H1 (cell line): ENCODE results near the gene INPP4B. TPM values are rescaled to one million over a fixed set of nuclear protein-coding genes. Genes with fewer than 3 reads are reported as not detected.

Experiments used
- CTCF ChIA-PET: fragments of 300-600 bp; sonication (Branson Sonifier 250); formaldehyde crosslinking; loops from one replicate; lab custom pipeline; 2021; ENCODE audit not compliant: partially characterized antibody; lab: Charles Lee
- POLR2A ChIA-PET: fragments of 300-600 bp; sonication (Branson Sonifier 250); formaldehyde crosslinking; loops from one replicate; lab custom pipeline; 2021; ENCODE audit warnings: inconsistent platforms; ENCODE audit not compliant: partially characterized antibody; lab: Charles Lee
- DNase-seq, 2 experiments: peaks; one replicate each; pipeline versions ENCODE4 v3.0.0 to v3.0.0-alpha.2; 2010 to 2022; ENCODE audit warnings: low spot score in 2 of 2, low read depth in 1 of 2, mixed read lengths in 1 of 2
- FAIRE-seq: peaks from 2 replicates; lab custom pipeline; 2011; peaks lifted over from hg19 to GRCh38; lab: Jason Lieb, UNC
- H2AFZ ChIP-seq: 2 replicates; pipeline ENCODE4 v1.8.1; 2012; ENCODE audit warnings: low read length, inconsistent platforms
- H2AK5ac ChIP-seq: 2 replicates; pipeline ENCODE4 v1.6.1; 2013; ENCODE audit warnings: low read depth, low read length
- H2BK120ac ChIP-seq: replicated peaks from 2 replicates; pipeline ENCODE3; 2013; ENCODE audit warnings: low read depth, low read length, inconsistent platforms
- H2BK12ac ChIP-seq: 2 replicates; pipeline ENCODE4 v1.6.1; 2013; ENCODE audit warnings: low read depth, low read length
- H2BK15ac ChIP-seq: 2 replicates; pipeline ENCODE4 v1.6.1; 2013; ENCODE audit warnings: low read length
- H2BK20ac ChIP-seq: 2 replicates; pipeline ENCODE4 v1.6.1; 2013; ENCODE audit warnings: low read length
- H2BK5ac ChIP-seq: 2 replicates; pipeline ENCODE4 v1.6.1; 2013; ENCODE audit warnings: low read depth, low read length
- H3K14ac ChIP-seq: 2 replicates; pipeline ENCODE4 v1.6.1; 2013; ENCODE audit warnings: inconsistent platforms; ENCODE audit not compliant: insufficient read length
- H3K18ac ChIP-seq: 2 replicates; pipeline ENCODE4 v1.6.1; 2013; ENCODE audit warnings: low read length; ENCODE audit errors: extremely low read depth
- H3K23ac ChIP-seq: 2 replicates; pipeline ENCODE4 v1.6.1; 2013; ENCODE audit warnings: inconsistent platforms; ENCODE audit not compliant: insufficient read length
- H3K23me2 ChIP-seq: 2 replicates; pipeline ENCODE4 v1.6.1; 2013; ENCODE audit warnings: low read depth, low read length
- H3K27ac ChIP-seq: 2 replicates; pipeline ENCODE4 v1.6.1; 2011; ENCODE audit warnings: low read depth, low read length, inconsistent platforms
- H3K27me3 ChIP-seq, 4 experiments: replicated peaks in 1 of 4; 1 replicate in 1 of 4; 2 replicates in 3 of 4; pipeline versions ENCODE4 v1.6.1 to v1.8.1; 2011 to 2013; ENCODE audit warnings: low read length in 3 of 4, mild to moderate bottlenecking in 3 of 4, inconsistent platforms in 2 of 4, mixed read lengths in 2 of 4, moderate library complexity in 1 of 4; ENCODE audit not compliant: control insufficient read depth in 3 of 4, insufficient read depth in 3 of 4; ENCODE audit errors: extremely low read depth in 1 of 4
- H3K36me3 ChIP-seq, 4 experiments: 2 replicates each; pipeline versions ENCODE4 v1.6.1 to v1.8.1; 2011 to 2013; ENCODE audit warnings: mild to moderate bottlenecking in 4 of 4, low read length in 3 of 4, moderate library complexity in 2 of 4, control low read depth in 1 of 4, inconsistent platforms in 1 of 4; ENCODE audit not compliant: insufficient read depth in 4 of 4, control insufficient read depth in 2 of 4
- H3K4ac ChIP-seq: replicated peaks from 2 replicates; pipeline ENCODE3; 2013; ENCODE audit warnings: low read length, low read depth, mixed read lengths, inconsistent platforms; ENCODE audit not compliant: insufficient read length
- H3K4me1 ChIP-seq, 4 experiments: replicated peaks in 1 of 4; 1 replicate in 1 of 4; 2 replicates in 3 of 4; pipeline versions ENCODE4 v1.6.1 to v1.8.1; 2011 to 2013; ENCODE audit warnings: low read length in 3 of 4, inconsistent platforms in 2 of 4, mixed read lengths in 1 of 4; ENCODE audit not compliant: insufficient read depth in 4 of 4, control insufficient read depth in 3 of 4
- H3K4me2 ChIP-seq, 2 experiments: 2 replicates each; pipeline versions ENCODE4 v1.6.1 to v1.8.1; 2011 to 2013; ENCODE audit warnings: low read depth in 2 of 2, low read length in 2 of 2, control low read depth in 1 of 2, inconsistent platforms in 1 of 2, mild to moderate bottlenecking in 1 of 2; ENCODE audit not compliant: insufficient read depth in 1 of 2
- H3K4me3 ChIP-seq, 4 experiments: fragments of 200-600, 300-600 bp in 1 of 4; sonication (generic), shearing (Covaris generic), sonication (Bioruptor Twin) in 1 of 4; 2 replicates each; pipeline versions ENCODE4 v1.5.1 to v1.8.1; 2011 to 2016; ENCODE audit warnings: low read length in 4 of 4, low read depth in 3 of 4, control low read depth in 2 of 4, inconsistent platforms in 2 of 4, mild to moderate bottlenecking in 2 of 4, mixed read lengths in 1 of 4, moderate library complexity in 1 of 4; ENCODE audit not compliant: insufficient read depth in 2 of 4; ENCODE audit errors: extremely low read depth in 1 of 4
- H3K56ac ChIP-seq: replicated peaks from 2 replicates; pipeline ENCODE3; 2013; ENCODE audit warnings: low read depth, mild to moderate bottlenecking, mixed read lengths, low read length, inconsistent platforms; ENCODE audit not compliant: insufficient read length
- H3K79me1 ChIP-seq: 2 replicates; pipeline ENCODE4 v1.6.1; 2013; ENCODE audit warnings: low read depth, low read length, control low read depth
- H3K79me2 ChIP-seq, 2 experiments: 2 replicates each; pipeline versions ENCODE4 v1.6.1 to v1.8.1; 2012 to 2013; ENCODE audit warnings: low read length in 2 of 2, mild to moderate bottlenecking in 2 of 2, inconsistent platforms in 1 of 2; ENCODE audit not compliant: insufficient read depth in 2 of 2, control insufficient read depth in 1 of 2
- H3K9ac ChIP-seq, 4 experiments: replicated peaks in 1 of 4; 1 replicate in 1 of 4; 2 replicates in 3 of 4; pipeline versions ENCODE4 v1.6.1 to v1.8.1; 2011 to 2013; ENCODE audit warnings: low read depth in 3 of 4, low read length in 3 of 4, control low read depth in 2 of 4, mild to moderate bottlenecking in 2 of 4, moderate library complexity in 2 of 4, inconsistent platforms in 1 of 4; ENCODE audit errors: extremely low read depth in 1 of 4
- H3K9me3 ChIP-seq, 2 experiments: 2 replicates each; pipeline versions ENCODE4 v1.6.1 to v1.8.1; 2012 to 2013; ENCODE audit warnings: mild to moderate bottlenecking in 2 of 2, moderate library complexity in 2 of 2, control low read depth in 1 of 2, inconsistent platforms in 1 of 2, low read depth in 1 of 2, low read length in 1 of 2, mixed read lengths in 1 of 2; ENCODE audit not compliant: insufficient read depth in 2 of 2
- H4K20me1 ChIP-seq, 2 experiments: replicated peaks in 1 of 2; 2 replicates each; pipeline versions ENCODE3 to v1.8.1; 2011 to 2013; ENCODE audit warnings: inconsistent platforms in 2 of 2, low read length in 2 of 2, mild to moderate bottlenecking in 1 of 2; ENCODE audit not compliant: insufficient read depth in 2 of 2, control insufficient read depth in 1 of 2
- H4K5ac ChIP-seq: 2 replicates; pipeline ENCODE4 v1.6.1; 2013; ENCODE audit warnings: low read length, low read depth, mixed read lengths, inconsistent platforms; ENCODE audit not compliant: insufficient read length
- H4K8ac ChIP-seq: 2 replicates; pipeline ENCODE4 v1.8.0; 2013; ENCODE audit warnings: mild to moderate bottlenecking, moderate library complexity, low read length, inconsistent platforms; ENCODE audit not compliant: insufficient read depth; ENCODE audit errors: extremely low read depth
- H4K91ac ChIP-seq: replicated peaks from 2 replicates; pipeline ENCODE3; 2013; ENCODE audit warnings: low read length, mixed read lengths, inconsistent platforms; ENCODE audit not compliant: insufficient read length
- RBBP5 ChIP-seq: IDR thresholded peaks from 2 replicates; pipeline ENCODE4 v1.7.1; 2012; ENCODE audit warnings: low read depth, mild to moderate bottlenecking, inconsistent platforms, low read length, moderate library complexity, borderline replicate concordance
- ZNF274 ChIP-seq: IDR thresholded peaks from 2 replicates; pipeline ENCODE4 v1.7.0; 2012; ENCODE audit warnings: low read length, borderline replicate concordance; ENCODE audit errors: extremely low read depth
- polyA plus RNA-seq, 7 experiments: library from polyadenylated mRNA; depleted of rRNA in 3 of 7; stranded (reverse) in 5 of 7; unstranded in 2 of 7; fragments of >200 nt in 5 of 7; fragments of 200-250 nt in 2 of 7; gene quantifications; 1 replicate in 5 of 7; 2 replicates in 1 of 7; 4 replicates in 1 of 7; pipeline versions ENCODE4 v1.2.1 to v1.2.3, GENCODE V29; 2011 to 2013; ENCODE audit warnings: missing spikeins in 2 of 7, mixed read lengths in 2 of 7
- total RNA-seq: library from RNA; stranded (reverse); fragmentation: NEBNext Ultra II Directional; extraction: Animal tissue kit (Norgen Biotek cat#: 25700); gene quantifications from 2 replicates; pipeline ENCODE4 v1.2.1, GENCODE V29; 2021

Gene INPP4B
- total and polyA plus RNA-seq, 2 of the 8 experiments (the other 6 are each of a cell fraction or from before 2014, with no cell fraction given): 0.11 to 0.54 TPM

DNA sequence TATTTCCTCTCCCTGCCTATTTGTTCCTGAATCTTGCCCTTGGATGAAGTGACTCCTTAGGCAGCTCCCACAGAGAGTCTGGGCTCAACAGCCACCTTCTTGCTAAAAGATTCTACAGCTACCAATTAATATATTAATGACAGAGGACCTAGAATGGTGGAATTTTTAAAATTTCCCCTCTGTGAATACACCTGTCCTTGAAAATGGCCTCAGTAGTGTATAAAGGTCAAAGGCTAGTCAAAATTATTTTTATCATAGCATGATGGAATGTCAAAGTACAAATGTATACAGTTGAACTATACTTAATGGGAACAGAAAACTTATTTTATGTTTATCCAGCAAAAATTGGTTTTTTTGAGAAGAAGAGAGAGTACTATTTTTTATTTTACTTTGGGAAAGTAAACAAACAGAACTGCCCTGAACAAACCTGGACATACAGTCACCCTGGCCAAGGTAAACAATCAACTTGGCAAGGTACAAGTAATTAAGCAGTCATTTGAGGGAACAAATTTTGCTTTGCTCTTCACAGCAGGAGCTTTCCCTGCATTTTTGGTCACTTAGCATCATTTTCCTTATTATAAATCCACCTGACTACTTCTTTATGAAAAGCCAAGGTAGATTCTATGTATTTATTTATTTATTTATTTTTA is 250.8 kb downstream of the INPP4B start:
- no peaks in the 10 kb centered on the region for H3K23me2 ChIP-seq
- H2BK120ac ChIP-seq: no peak overlapping the region

More for the DNA sequence above, 250.8 kb downstream of the INPP4B start:
- Histone ChIP-seq H3K9me3 (no peaks in the 10 kb centered on the region), H3K27ac (no peak overlapping the region), H3K14ac (no peak overlapping the region), H2AFZ (no peak overlapping the region), H3K79me2 (no peaks in the 10 kb centered on the region), H4K5ac (no peak overlapping the region), H3K79me1 (no peaks in the 10 kb centered on the region), H3K27me3 (no peaks in the 10 kb centered on the region), H3K56ac (no peak overlapping the region), H2BK20ac (no peak overlapping the region), H3K4me1 (no peaks in the 10 kb centered on the region), H3K4ac (no peak overlapping the region), H2AK5ac (no peak overlapping the region), H3K18ac (no peak overlapping the region), H3K23ac (no peak overlapping the region), H2BK12ac (no peak overlapping the region), H3K9ac (no peak overlapping the region), H3K4me2 (no peak overlapping the region), H3K36me3 (no peaks in the 10 kb centered on the region), H2BK15ac (no peak overlapping the region), H4K91ac (no peak overlapping the region), H2BK5ac (no peak overlapping the region), H4K8ac (no peak overlapping the region), H3K4me3 (no peak overlapping the region), H4K20me1 (no peaks in the 10 kb centered on the region)
- POLR2A ChIA-PET: no interaction called here
- DNase-seq: no peak
- CTCF ChIA-PET: no interaction called here
- TF ChIP-seq RBBP5 (no peak), ZNF274 (no peak)
- no peak for FAIRE-seq
